HL-60 (cell line): Measurements from ENCODE around the gene LILRA6.
"Not testable (repeated sequence)": the region's sequence is repeated elsewhere in the genome, so short reads cannot be mapped to it uniquely, and the experiment has no call there.

ENCODE experiments used
- POLR2AphosphoS5 ChIP-seq: IDR thresholded peaks from 2 replicates; pipeline ENCODE4 v1.6.1; 2012; ENCODE audit warnings: low read depth
- TF ChIP-seq, protein P1 (sequence below): IDR thresholded peaks from one replicate; pipeline ENCODE4 v1.5.1; 2011; ENCODE audit warnings: low read length, control low read depth, inconsistent platforms; ENCODE audit not compliant: insufficient read depth

DNA sequence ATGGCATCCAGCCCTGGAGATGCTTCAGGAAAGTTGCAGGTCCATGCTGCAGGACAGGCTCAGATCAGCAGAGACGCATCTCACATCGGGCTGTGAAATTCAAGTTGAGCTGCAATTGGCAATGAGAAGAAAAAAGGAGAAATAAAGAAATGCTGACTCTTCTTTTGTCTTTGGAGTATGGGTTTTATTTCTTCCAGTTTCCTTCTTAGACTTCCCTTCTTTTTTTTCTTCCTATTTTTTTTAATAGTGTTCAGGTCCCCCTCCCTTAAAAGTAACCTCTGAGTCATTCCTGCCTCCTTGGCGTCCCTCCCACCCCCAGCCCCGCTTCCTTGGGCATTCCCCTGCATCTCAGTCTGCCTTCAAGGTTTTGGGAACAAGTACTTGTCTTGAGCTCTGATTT lies 29.0 kb upstream of the LILRA6 start:
- TF ChIP-seq, protein P1, sequence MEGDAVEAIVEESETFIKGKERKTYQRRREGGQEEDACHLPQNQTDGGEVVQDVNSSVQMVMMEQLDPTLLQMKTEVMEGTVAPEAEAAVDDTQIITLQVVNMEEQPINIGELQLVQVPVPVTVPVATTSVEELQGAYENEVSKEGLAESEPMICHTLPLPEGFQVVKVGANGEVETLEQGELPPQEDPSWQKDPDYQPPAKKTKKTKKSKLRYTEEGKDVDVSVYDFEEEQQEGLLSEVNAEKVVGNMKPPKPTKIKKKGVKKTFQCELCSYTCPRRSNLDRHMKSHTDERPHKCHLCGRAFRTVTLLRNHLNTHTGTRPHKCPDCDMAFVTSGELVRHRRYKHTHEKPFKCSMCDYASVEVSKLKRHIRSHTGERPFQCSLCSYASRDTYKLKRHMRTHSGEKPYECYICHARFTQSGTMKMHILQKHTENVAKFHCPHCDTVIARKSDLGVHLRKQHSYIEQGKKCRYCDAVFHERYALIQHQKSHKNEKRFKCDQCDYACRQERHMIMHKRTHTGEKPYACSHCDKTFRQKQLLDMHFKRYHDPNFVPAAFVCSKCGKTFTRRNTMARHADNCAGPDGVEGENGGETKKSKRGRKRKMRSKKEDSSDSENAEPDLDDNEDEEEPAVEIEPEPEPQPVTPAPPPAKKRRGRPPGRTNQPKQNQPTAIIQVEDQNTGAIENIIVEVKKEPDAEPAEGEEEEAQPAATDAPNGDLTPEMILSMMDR: not testable (repeated sequence)
- not testable (repeated sequence) for TF ChIP-seq POLR2AphosphoS5
